Vagina (tissue), 2 donors: ENCODE data around the gene GSDME. TPM values are rescaled to one million over a fixed set of nuclear protein-coding genes. Genes with fewer than 3 reads are reported as not detected.

Experiments
- DNase-seq, 2 donors: peaks; one replicate each; pipeline ENCODE4 v3.0.0-alpha.2; 2017; ENCODE audit errors: extremely low spot score in 2 of 2
- H3K27ac ChIP-seq: fragments of 200-600 bp; sonication (generic); one replicate; pipeline ENCODE4 v1.5.1; 2019
- H3K27me3 ChIP-seq: fragments of 200-600 bp; sonication (generic); one replicate; pipeline ENCODE4 v1.5.1; 2019
- H3K36me3 ChIP-seq, 2 donors: fragments of 200-600 bp; sonication (generic); one replicate each; pipeline ENCODE4 v1.5.1; 2017 to 2019
- H3K4me1 ChIP-seq: fragments of 200-600 bp; sonication (generic); one replicate; pipeline ENCODE4 v1.5.1; 2019
- H3K4me3 ChIP-seq, 2 donors: fragments of 200-600 bp; sonication (generic); 1 replicate in 1 of 2; 2 replicates in 1 of 2; pipeline ENCODE4 v1.5.1; 2016 to 2019
- H3K9me3 ChIP-seq: fragments of 200-600 bp; sonication (generic); one replicate; pipeline ENCODE4 v1.5.1; 2019
- POLR2A ChIP-seq, 2 donors: fragments of 450-650 bp; IDR thresholded peaks; one replicate each; pipeline ENCODE4 v1.6.1; 2017; ENCODE audit warnings: antibody characterized with exemption in 2 of 2, mild to moderate bottlenecking in 2 of 2, moderate library complexity in 2 of 2
- POLR2AphosphoS5 ChIP-seq, 2 donors: sonication (generic); formaldehyde crosslinking; IDR thresholded peaks; one replicate each; pipeline ENCODE4 v1.9.0; 2017; ENCODE audit warnings: antibody characterized with exemption in 2 of 2, mild to moderate bottlenecking in 2 of 2, low read depth in 1 of 2; ENCODE audit not compliant: insufficient read depth in 1 of 2
- intact Hi-C: fragments of 100-400 bp; cut with DNase I; formaldehyde crosslinking; loops from one replicate; pipeline ENCODE4 v1.15.1; 2023
- total RNA-seq: library from RNA; depleted of rRNA; stranded (reverse); fragments of >200 nt; gene quantifications from one replicate; pipeline ENCODE4 v1.2.3, GENCODE V29; 2016
- TF ChIP-seq, protein P1 (sequence below), 3 experiments: fragments of 450-650 bp in 2 of 3; fragments of 200-600 bp in 1 of 3; sonication (generic) in 1 of 3; IDR thresholded peaks; one replicate each; pipeline ENCODE4 v1.5.1; 2017 to 2019; ENCODE audit warnings: antibody characterized with exemption in 3 of 3, mild to moderate bottlenecking in 2 of 3, moderate library complexity in 2 of 3

Gene GSDME
- total RNA-seq, 1 donor from 2014 or later = 11.0 TPM

DNA sequence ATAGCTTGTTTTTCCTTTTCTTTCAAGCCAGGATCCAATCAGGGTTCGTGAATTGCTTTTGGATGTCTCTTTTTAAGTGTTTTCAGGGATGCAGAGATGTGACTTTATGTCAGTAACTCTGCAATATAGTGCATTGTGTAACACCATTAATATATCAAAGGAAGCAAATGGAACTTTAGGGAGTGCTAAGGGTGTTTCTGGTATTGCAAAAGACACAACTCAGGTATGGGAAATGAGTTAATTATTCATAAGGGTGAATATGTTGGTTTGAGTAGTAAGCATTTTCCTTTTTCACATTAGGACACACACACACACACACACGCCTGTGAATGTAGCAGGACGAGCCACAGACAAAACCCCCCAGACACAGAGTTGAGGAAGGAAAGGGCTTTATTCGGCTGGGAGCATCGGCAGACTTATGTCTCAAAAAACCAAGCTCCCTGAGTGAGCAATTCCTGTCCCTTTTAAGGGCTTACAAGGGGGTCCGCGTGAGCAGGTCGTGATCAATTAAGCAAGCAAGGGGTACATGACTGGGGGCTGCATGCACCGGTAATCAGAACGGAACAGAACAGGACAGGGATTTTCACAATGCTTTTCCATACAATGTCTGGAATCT is 31.8 kb upstream of the GSDME start:
- Histone ChIP-seq H3K9me3 (no peaks in the 10 kb centered on the region), H3K4me3 (no peak overlapping the region), H3K36me3 (no peaks in the 10 kb centered on the region), H3K4me1 (no peaks in the 10 kb centered on the region), H3K27ac (no peak overlapping the region), H3K27me3 (no peaks in the 10 kb centered on the region)
- intact Hi-C loops = no loop called here
- DNase-seq = no peak
- TF ChIP-seq POLR2AphosphoS5 (IDR thresholded peaks at IDR 0.05; ENCODE audit: insufficient read depth in 1 of 2, low read depth in 1 of 2) (no peak), POLR2A (IDR thresholded peaks at IDR 0.05) (no peak)
- TF ChIP-seq, protein P1, sequence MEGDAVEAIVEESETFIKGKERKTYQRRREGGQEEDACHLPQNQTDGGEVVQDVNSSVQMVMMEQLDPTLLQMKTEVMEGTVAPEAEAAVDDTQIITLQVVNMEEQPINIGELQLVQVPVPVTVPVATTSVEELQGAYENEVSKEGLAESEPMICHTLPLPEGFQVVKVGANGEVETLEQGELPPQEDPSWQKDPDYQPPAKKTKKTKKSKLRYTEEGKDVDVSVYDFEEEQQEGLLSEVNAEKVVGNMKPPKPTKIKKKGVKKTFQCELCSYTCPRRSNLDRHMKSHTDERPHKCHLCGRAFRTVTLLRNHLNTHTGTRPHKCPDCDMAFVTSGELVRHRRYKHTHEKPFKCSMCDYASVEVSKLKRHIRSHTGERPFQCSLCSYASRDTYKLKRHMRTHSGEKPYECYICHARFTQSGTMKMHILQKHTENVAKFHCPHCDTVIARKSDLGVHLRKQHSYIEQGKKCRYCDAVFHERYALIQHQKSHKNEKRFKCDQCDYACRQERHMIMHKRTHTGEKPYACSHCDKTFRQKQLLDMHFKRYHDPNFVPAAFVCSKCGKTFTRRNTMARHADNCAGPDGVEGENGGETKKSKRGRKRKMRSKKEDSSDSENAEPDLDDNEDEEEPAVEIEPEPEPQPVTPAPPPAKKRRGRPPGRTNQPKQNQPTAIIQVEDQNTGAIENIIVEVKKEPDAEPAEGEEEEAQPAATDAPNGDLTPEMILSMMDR (IDR thresholded peaks at IDR 0.05) = no peak

DNA sequence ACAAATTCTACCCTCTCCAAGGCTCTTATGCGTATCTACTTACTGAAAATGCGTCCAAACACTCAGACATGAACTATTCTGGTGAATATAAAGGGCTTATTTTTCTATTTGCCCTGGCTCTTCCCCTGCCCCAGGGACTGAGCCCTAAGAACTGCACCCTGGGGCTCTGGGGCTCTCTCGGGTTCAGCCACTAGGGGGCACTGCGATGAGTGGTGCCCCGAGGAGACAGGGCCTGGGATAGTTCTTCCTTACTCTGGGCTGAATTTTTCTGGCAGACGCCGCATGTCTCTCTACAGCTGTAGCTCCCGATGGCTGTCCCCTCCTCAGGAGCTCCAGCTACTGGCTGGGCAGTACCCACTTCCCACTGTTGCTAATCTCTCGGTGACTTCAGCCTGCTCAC is 30.8 kb upstream of the GSDME start:
- Histone ChIP-seq H3K27ac (no peak overlapping the region), H3K4me1 (no peaks in the 10 kb centered on the region), H3K4me3 (no peak overlapping the region), H3K36me3 (no peaks in the 10 kb centered on the region), H3K9me3 (no peaks in the 10 kb centered on the region), H3K27me3 (no peaks in the 10 kb centered on the region)
- no peak for DNase-seq
- intact Hi-C loops = no loop called here
- TF ChIP-seq POLR2A (IDR thresholded peaks at IDR 0.05) = no peak
- TF ChIP-seq POLR2AphosphoS5 (IDR thresholded peaks at IDR 0.05; ENCODE audit: insufficient read depth in 1 of 2, low read depth in 1 of 2) = no peak
- TF ChIP-seq, protein P1 (IDR thresholded peaks at IDR 0.05) = no peak

DNA sequence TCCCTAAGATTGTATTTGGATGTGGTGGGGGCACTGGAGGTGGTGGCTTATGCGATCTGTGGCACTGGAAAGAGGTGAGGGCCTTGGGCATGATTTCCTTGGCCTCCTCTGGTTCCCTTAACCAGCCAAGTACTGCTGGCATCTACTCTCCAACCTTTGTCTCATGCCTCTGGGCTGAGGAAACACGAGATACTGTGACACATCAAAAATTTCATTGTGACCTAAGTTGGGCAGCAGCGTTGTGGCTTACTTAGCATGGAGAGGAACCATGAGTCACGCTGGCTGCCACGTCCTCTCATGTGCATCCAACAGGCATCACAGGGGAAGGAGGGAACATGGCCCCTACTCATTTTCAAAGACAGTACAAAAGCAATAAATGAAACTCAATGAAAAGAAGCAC is 29.7 kb upstream of the GSDME start:
- no peak for DNase-seq
- no peaks in the 10 kb centered on the region for H3K9me3 ChIP-seq
- no peak overlapping the region for H3K4me3 ChIP-seq

DNA sequence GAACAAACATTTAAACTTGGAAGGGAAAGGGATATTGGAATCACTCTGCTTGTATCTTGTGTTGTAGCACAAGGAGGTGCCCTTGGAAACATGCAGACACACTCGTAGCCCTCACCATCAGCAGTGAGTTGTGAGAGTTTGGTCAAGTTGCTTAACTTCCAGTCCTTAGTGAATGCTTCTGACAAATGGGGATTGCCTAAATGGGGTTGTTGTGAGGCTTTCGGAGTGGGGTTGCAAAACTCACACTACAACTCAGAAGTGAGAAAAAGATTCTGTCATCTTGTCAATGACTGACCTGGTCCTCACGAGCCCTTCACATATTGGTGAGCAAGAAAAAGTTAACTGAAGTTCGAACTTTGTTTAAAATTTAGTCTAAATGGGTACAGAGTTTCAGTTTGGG is 29.0 kb upstream of the GSDME start:
- no peaks in the 10 kb centered on the region for H3K27me3 ChIP-seq
- intact Hi-C loops = no loop called here
- TF ChIP-seq POLR2A (IDR thresholded peaks at IDR 0.05) = no peak
- no peak for TF ChIP-seq POLR2AphosphoS5 (IDR thresholded peaks at IDR 0.05; ENCODE audit: insufficient read depth in 1 of 2, low read depth in 1 of 2)
- TF ChIP-seq, protein P1 (IDR thresholded peaks at IDR 0.05) = no peak

More for the DNA sequence above, 29.7 kb upstream of the GSDME start:
- no peaks in the 10 kb centered on the region for H3K4me1 ChIP-seq
- H3K36me3 ChIP-seq = no peaks in the 10 kb centered on the region
- no peak overlapping the region for H3K27ac ChIP-seq
- no peaks in the 10 kb centered on the region for H3K27me3 ChIP-seq
- intact Hi-C loops = no loop called here
- TF ChIP-seq POLR2AphosphoS5 (IDR thresholded peaks at IDR 0.05; ENCODE audit: insufficient read depth in 1 of 2, low read depth in 1 of 2) = no peak
- TF ChIP-seq, protein P1 (IDR thresholded peaks at IDR 0.05) = no peak
- TF ChIP-seq POLR2A (IDR thresholded peaks at IDR 0.05) = no peak

DNA sequence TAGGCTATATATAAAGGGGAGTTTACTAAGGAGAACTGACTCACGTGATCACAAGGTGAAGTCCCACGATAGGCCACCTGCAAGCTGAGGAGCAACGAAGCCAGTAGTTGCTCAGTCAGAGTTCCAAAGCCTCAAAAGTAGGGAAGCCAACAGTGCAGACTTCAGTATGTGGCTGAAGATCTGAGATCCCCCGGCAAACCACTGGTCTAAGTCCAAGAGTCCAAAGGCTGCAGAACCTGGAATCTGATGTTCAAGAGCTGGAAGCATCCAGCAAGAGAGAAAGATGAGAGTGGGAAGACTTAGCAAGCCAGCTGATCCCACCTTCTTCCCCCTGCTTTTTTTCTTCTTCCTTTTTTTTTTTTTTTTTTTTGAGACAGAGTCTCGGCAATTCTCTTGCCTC is 27.0 kb upstream of the GSDME start:
- H3K4me3 ChIP-seq = no peak overlapping the region
- no peaks in the 10 kb centered on the region for H3K9me3 ChIP-seq
- no peaks in the 10 kb centered on the region for H3K4me1 ChIP-seq
- TF ChIP-seq POLR2A (IDR thresholded peaks at IDR 0.05) (no peak), POLR2AphosphoS5 (IDR thresholded peaks at IDR 0.05; ENCODE audit: insufficient read depth in 1 of 2, low read depth in 1 of 2) (no peak)
- TF ChIP-seq, protein P1 (IDR thresholded peaks at IDR 0.05) = no peak
- H3K27ac ChIP-seq = no peak overlapping the region
- DNase-seq = no peak
- intact Hi-C loops = no loop called here
- no peaks in the 10 kb centered on the region for H3K36me3 ChIP-seq
- no peaks in the 10 kb centered on the region for H3K27me3 ChIP-seq

More for the DNA sequence above, 29.0 kb upstream of the GSDME start:
- no peak for DNase-seq
- Histone ChIP-seq H3K36me3 (no peaks in the 10 kb centered on the region), H3K27ac (no peak overlapping the region), H3K9me3 (no peaks in the 10 kb centered on the region), H3K4me3 (no peak overlapping the region), H3K4me1 (no peaks in the 10 kb centered on the region)
